Epithelial cell of esophagus (primary cell): ENCODE measurements around the gene SIGLEC7.
A peak's percentile ranks its signal among the peaks of the same experiment; 100 is the strongest.

Experiments
- DNase-seq: peaks from one replicate; pipeline ENCODE4 v3.0.0; 2010; ENCODE audit warnings: low read depth
- H3K4me3 ChIP-seq: 2 replicates; pipeline ENCODE4 v1.5.1; 2011; ENCODE audit warnings: mild to moderate bottlenecking, low read length, control low read depth
- CTCF ChIP-seq: IDR thresholded peaks from 2 replicates; pipeline ENCODE4 v1.5.1; 2011; ENCODE audit warnings: low read depth, mild to moderate bottlenecking, low read length, control low read depth, inconsistent platforms; ENCODE audit not compliant: insufficient read depth; ENCODE audit errors: missing control alignments

SIGLEC7 gene

DNA sequence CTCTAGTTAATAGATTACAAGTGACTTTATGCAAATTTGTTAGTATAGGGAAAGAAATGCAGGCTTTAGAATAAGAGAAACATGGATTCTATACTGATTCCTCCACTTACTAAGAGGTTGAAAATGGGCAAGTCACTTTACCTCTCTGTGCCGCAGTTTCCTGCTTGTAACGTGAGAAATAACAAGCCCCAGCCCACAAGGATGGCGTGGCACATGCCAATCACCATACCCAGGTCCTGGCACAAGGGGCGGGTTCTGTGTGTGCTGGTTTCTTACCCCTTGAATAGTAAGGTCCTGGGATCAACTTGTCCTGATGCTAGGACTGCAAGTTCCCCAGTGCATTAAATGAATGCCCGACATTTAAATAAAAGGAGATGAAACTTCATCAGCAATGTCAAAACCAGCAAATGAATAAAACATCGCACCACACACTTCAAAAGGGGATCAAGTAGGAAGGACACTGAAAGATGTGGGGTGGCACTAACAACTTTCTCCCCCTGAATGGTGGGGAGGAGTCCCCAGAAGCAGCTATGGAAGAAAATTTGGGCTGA is 25.3 kb upstream of the SIGLEC7 start:
- DNase-seq = no peak
- H3K4me3 ChIP-seq = no peak overlapping the region
- TF ChIP-seq CTCF = no peak

GRCh38 chr19:51119101-51119500 is 23.0 kb upstream of the SIGLEC7 start:
- H3K4me3 ChIP-seq = no peak overlapping the region
- peak; percentile 7 for DNase-seq
- no peak for TF ChIP-seq CTCF

DNA sequence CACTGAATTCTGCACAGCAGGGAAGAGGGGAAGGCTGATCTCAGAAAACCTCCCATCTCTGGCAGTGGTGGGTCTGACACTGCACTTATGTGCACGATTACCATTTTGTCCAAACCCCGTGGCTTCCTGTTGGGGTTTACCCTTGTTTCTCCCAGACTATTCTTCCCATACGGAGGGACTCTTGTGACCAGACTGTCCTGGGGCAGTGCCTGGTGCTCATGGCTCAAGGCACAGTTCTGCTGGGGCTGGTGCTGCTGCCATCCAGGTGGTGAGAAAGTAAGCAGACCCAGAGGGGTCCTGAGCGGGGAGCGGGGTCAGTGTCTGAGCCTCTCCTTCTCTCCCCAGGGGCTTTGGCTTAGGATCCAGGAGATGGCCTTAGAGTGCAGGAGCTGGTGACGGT is 22.5 kb upstream of the SIGLEC7 start:
- no peak for TF ChIP-seq CTCF
- H3K4me3 ChIP-seq = no peak overlapping the region
- no peak for DNase-seq

- H3K4me3 ChIP-seq = no peak overlapping the region
- no peak for DNase-seq
- TF ChIP-seq CTCF = no peak
These were observed 21.9 kb upstream of the SIGLEC7 start for GRCh38 chr19:51120160-51120559.

DNA sequence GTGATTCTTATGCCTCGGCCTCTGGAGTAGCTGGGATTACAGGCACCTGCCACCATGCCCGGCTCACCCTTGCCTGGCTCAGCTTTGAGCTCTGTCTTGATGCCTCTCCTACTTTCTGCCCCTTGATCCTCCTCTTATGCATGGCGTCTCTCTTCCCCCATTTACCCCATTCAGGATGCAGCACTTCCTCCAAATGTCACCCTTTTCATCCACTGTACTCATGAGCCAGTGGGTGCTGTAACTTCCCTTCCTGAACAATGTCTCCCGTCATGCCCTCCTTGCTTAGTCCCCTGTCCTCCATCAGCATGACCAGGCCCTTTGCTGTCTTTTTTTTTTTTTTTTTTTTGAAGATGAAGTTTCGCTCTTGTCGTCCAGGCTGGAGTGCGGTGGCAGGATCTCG is 20.8 kb upstream of the SIGLEC7 start:
- no peak for TF ChIP-seq CTCF
- no peak for DNase-seq
- no peak overlapping the region for H3K4me3 ChIP-seq

- no peak for TF ChIP-seq CTCF
- no peak for DNase-seq
- no peak overlapping the region for H3K4me3 ChIP-seq
These were observed 19.8 kb upstream of the SIGLEC7 start for GRCh38 chr19:51122112-51122981.

DNA sequence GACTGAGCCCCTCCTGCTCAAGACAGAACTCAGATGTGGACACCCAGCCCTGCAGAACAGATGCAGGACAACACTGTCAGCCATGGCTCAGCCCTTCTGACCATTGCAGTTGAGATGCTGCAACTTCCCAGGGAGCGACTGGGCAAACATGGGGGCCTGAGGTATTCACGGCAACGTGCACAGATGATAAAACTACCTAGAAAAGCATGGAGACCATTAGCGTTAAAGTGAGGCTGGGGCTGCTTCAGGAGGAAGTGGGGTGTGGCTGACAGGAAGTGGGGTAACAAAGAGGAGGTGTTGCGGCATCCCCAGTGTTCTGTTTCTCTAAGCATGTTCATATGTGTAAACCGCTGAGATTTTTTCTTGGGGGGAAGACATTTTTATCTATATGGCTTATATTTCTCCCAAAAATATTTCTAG is 18.7 kb upstream of the SIGLEC7 start:
- TF ChIP-seq CTCF = no peak
- no peak overlapping the region for H3K4me3 ChIP-seq
- no peak for DNase-seq
